Ramos (cell line): ENCODE data around the gene BSPRY.
"Not testable (repeated sequence)": the region's sequence is repeated elsewhere in the genome, so short reads cannot be mapped to it uniquely, and the experiment has no call there.

Experiments used
- in situ Hi-C: fragments of 300-500 bp; cut with MboI; formaldehyde crosslinking; loops from one replicate; pipeline ENCODE4 v1.14.3; 2022; ENCODE audit warnings: low sequenced_read_pairs; ENCODE audit not compliant: unreplicated experiment

Gene BSPRY

GRCh38 chr9:113388833-113389232 lies 39.5 kb downstream of the BSPRY start:
- in situ Hi-C loops, result no loop called here

- in situ Hi-C loops, result no loop called here
Measured at GRCh38 chr9:113389451-113389850, 40.1 kb downstream of the BSPRY start.

GRCh38 chr9:113390192-113390960 lies 41.0 kb downstream of the BSPRY start:
- in situ Hi-C loops, result no loop called here

- in situ Hi-C loops, result no loop called here
Measured at GRCh38 chr9:113391917-113392316, 42.6 kb downstream of the BSPRY start.

- in situ Hi-C loops, result no loop called here
Measured at GRCh38 chr9:113393281-113393680, 43.9 kb downstream of the BSPRY start.

- in situ Hi-C loops, result no loop called here
Measured at GRCh38 chr9:113395000-113395861, 45.9 kb downstream of the BSPRY start.

GRCh38 chr9:113397203-113397631 lies 47.9 kb downstream of the BSPRY start:
- in situ Hi-C loops, result no loop called here

- in situ Hi-C loops, result no loop called here
Measured at GRCh38 chr9:113398796-113399195, 49.5 kb downstream of the BSPRY start.

GRCh38 chr9:113399646-113400200 lies 50.4 kb downstream of the BSPRY start:
- in situ Hi-C loops, result no loop called here

GRCh38 chr9:113401027-113401792 lies 51.9 kb downstream of the BSPRY start, which contains the start of gene ALAD:
ALAD (minus strand) TSS chr9:113401284; CDS start chr9:113393559, 7,725 bp downstream.
- in situ Hi-C loops, result no loop called here

- in situ Hi-C loops, result no loop called here
Measured at GRCh38 chr9:113403646-113404045, 54.3 kb downstream of the BSPRY start.

- in situ Hi-C loops, result not testable (repeated sequence)
Measured at GRCh38 chr9:113406353-113406752, 57.0 kb downstream of the BSPRY start.

GRCh38 chr9:113406873-113407511 lies 57.7 kb downstream of the BSPRY start:
- in situ Hi-C loops, result not testable (repeated sequence)

- in situ Hi-C loops, result no loop called here
Measured at GRCh38 chr9:113409481-113409880, 60.1 kb downstream of the BSPRY start.

- in situ Hi-C loops, result no loop called here
Measured at GRCh38 chr9:113409883-113410206, 60.5 kb downstream of the BSPRY start.

- in situ Hi-C loops, result no loop called here
Measured at GRCh38 chr9:113410207-113410864, 61.0 kb downstream of the BSPRY start, which contains the start of the genes C9orf43 and POLE3. C9orf43 (plus strand) TSS chr9:113410747; CDS start chr9:113413494, 2,747 bp downstream. POLE3 (minus strand) TSS chr9:113410675; CDS start chr9:113410293, 382 bp downstream.

- in situ Hi-C loops, result no loop called here
Measured at GRCh38 chr9:113416149-113416721, 66.9 kb downstream of the BSPRY start.

- in situ Hi-C loops, result no loop called here
Measured at GRCh38 chr9:113417370-113417769, 68.0 kb downstream of the BSPRY start.
